HG03520 (cell line): ENCODE results near the gene LY6G6F.
A peak's percentile ranks its signal among the peaks of the same experiment; 100 is the strongest.

ENCODE experiments used
- ATAC-seq: cut with Tn5 transposase; IDR thresholded peaks from one replicate; pipeline ENCODE4 v1.9.1; 2021; ENCODE audit warnings: mild to moderate bottlenecking, moderate library complexity; ENCODE audit not compliant: unreplicated experiment

LY6G6F gene

GRCh38 chr6:31706599-31706998 lies at the start of gene LY6G6F:
TSS of gene LY6G6F (plus strand) at chr6:31706866. CDS start at chr6:31706907, 41 bp downstream.
- no peak for ATAC-seq

GRCh38 chr6:31657406-31658157 lies 49.1 kb upstream of the LY6G6F start:
- no peak for ATAC-seq

- ATAC-seq, result no peak
Observed at GRCh38 chr6:31658158-31658688, 48.4 kb upstream of the LY6G6F start.

- ATAC-seq, result no peak
Observed at GRCh38 chr6:31658983-31659648, 47.5 kb upstream of the LY6G6F start.

GRCh38 chr6:31659649-31660380 lies 46.9 kb upstream of the LY6G6F start:
- no peak for ATAC-seq

GRCh38 chr6:31660381-31661261 lies 46.0 kb upstream of the LY6G6F start, which contains the start of gene C6orf47:
TSS of gene C6orf47 (minus strand) at chr6:31660778. CDS start at chr6:31659947, 831 bp downstream.
- peak; percentile 44 for ATAC-seq

GRCh38 chr6:31661262-31662123 lies 45.2 kb upstream of the LY6G6F start:
- ATAC-seq, result no peak

GRCh38 chr6:31662124-31662723 lies 44.4 kb upstream of the LY6G6F start:
- no peak for ATAC-seq

GRCh38 chr6:31663126-31663960 lies 43.3 kb upstream of the LY6G6F start:
- ATAC-seq, result no peak

- no peak for ATAC-seq
Observed at GRCh38 chr6:31663961-31664789, 42.5 kb upstream of the LY6G6F start.

- ATAC-seq, result peak; percentile 28
Observed at GRCh38 chr6:31664790-31665500, 41.7 kb upstream of the LY6G6F start, which contains the start of gene GPANK1. TSS of gene GPANK1 (minus strand) at chr6:31664997. CDS start at chr6:31664478, 519 bp downstream.

GRCh38 chr6:31665501-31666336 lies 40.9 kb upstream of the LY6G6F start, which contains the start of gene CSNK2B:
TSS of gene CSNK2B (plus strand) at chr6:31666080. CDS start at chr6:31666832, 752 bp downstream.
- peak; percentile 72 for ATAC-seq

- no peak for ATAC-seq
Observed at GRCh38 chr6:31666337-31666965, 40.2 kb upstream of the LY6G6F start.

- ATAC-seq, result no peak
Observed at GRCh38 chr6:31669676-31670075, 37.0 kb upstream of the LY6G6F start, which contains the start of gene LY6G5B. TSS of gene LY6G5B (plus strand) at chr6:31669976. CDS start at chr6:31670951, 975 bp downstream.
